GM06990 (cell line): ENCODE results near the gene GDF10.

Experiments used
- DNase-seq: peaks from one replicate; pipeline ENCODE4 v3.0.0-alpha.2; 2011; ENCODE audit not compliant: insufficient read length; ENCODE audit errors: extremely low read depth
- H3K27me3 ChIP-seq: replicated peaks from 2 replicates; pipeline ENCODE4 v1.6.0; 2011; ENCODE audit warnings: low read length; ENCODE audit not compliant: control insufficient read depth, insufficient read depth
- H3K36me3 ChIP-seq: 2 replicates; pipeline ENCODE4 v1.5.1; 2011; ENCODE audit warnings: low read length; ENCODE audit not compliant: control insufficient read depth, insufficient read depth
- H3K4me3 ChIP-seq: replicated peaks from 2 replicates; pipeline ENCODE4 v1.5.1; 2011; ENCODE audit warnings: low read depth, mild to moderate bottlenecking, control low read depth, low read length
- TF ChIP-seq, protein P1 (sequence below): IDR thresholded peaks from 2 replicates; pipeline ENCODE4 v1.5.1; 2011; ENCODE audit warnings: low read length, control low read depth, mild to moderate bottlenecking, inconsistent platforms; ENCODE audit not compliant: insufficient read depth, poor library complexity, severe bottlenecking

GDF10 gene

DNA sequence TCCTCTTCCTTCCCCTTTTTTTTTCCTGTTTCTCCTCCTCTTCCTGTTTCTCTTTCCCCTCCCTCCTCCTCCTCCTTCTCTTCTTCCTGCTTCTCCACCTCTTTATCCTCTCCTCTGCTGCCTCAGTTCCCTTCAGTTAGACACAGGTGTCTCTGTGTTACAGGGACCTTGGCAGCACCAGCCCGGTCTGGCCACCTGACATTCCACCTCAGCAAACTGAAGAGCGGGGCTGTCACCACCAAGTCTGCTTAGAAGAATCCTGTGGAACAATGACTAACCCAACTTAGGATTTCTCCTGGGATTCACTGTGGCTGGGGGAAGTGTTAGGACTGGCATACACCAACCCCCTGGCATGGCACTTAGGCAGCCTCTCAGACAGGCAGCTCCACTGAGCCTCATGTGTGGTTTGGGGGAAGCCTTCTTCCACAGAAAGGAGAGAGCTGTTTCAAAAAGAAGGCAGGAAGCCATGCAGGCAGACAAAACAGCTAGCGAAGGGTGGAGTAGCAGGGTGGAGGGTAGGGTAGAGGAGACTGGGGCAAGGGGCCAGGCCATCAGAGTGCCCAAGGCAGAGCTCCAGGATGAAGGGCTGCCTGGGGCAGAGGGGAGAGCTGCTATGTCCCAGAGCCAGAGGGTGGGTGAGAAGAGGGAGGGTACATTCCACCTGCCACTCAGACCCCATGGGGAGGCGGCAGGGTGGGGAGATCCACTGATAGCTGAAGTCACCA lies 13.2 kb upstream of the GDF10 start:
- TF ChIP-seq, protein P1, sequence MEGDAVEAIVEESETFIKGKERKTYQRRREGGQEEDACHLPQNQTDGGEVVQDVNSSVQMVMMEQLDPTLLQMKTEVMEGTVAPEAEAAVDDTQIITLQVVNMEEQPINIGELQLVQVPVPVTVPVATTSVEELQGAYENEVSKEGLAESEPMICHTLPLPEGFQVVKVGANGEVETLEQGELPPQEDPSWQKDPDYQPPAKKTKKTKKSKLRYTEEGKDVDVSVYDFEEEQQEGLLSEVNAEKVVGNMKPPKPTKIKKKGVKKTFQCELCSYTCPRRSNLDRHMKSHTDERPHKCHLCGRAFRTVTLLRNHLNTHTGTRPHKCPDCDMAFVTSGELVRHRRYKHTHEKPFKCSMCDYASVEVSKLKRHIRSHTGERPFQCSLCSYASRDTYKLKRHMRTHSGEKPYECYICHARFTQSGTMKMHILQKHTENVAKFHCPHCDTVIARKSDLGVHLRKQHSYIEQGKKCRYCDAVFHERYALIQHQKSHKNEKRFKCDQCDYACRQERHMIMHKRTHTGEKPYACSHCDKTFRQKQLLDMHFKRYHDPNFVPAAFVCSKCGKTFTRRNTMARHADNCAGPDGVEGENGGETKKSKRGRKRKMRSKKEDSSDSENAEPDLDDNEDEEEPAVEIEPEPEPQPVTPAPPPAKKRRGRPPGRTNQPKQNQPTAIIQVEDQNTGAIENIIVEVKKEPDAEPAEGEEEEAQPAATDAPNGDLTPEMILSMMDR: no peak
- no peaks in the 10 kb centered on the region for H3K27me3 ChIP-seq
- no peak for DNase-seq
- no peak overlapping the region for H3K4me3 ChIP-seq
- no peaks in the 10 kb centered on the region for H3K36me3 ChIP-seq

DNA sequence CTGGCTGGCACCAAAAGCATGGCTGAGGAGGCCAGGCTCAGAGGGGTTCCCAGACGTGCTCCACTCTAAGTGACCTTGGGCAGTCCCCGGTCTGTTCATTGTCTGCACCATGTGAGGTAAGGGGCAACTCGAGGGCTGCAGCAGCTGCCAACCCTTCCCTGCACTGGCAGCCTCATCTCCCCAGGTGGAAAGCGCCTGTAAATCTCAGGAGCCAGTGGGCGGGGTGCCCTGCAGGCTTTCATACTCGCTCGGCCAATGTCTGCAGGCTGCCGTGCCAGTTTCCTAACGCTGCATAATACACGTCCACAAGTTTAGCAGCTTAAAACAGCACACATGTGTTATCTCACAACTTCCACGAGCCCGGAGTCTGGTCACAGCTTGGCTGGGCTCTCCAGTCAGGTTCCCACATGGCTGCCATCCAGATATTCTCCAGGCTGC lies 12.6 kb upstream of the GDF10 start:
- no peaks in the 10 kb centered on the region for H3K36me3 ChIP-seq
- TF ChIP-seq, protein P1: no peak
- H3K4me3 ChIP-seq: no peak overlapping the region
- DNase-seq: no peak
- no peaks in the 10 kb centered on the region for H3K27me3 ChIP-seq

DNA sequence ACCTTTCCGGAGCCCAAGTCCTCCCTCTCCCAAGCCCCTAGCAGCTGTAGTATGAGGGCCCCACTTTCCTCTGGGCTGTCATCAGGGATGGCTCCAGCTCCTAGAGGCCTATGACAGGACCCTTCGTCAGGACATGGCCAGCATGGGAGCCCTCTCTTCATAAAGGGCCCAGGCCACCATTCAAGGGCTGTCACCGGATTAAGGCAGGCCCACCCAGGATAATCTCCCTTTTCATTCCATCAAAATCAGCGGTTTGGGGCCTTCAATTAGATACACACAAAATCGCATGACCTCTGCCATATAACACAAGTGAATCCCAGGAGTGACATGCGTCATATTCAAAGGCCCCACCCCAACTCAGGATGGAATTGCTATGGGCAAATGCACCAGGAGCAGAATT lies 12.2 kb upstream of the GDF10 start:
- H3K27me3 ChIP-seq: no peaks in the 10 kb centered on the region
- TF ChIP-seq, protein P1: no peak
- no peaks in the 10 kb centered on the region for H3K36me3 ChIP-seq
- DNase-seq: no peak
- H3K4me3 ChIP-seq: no peak overlapping the region

DNA sequence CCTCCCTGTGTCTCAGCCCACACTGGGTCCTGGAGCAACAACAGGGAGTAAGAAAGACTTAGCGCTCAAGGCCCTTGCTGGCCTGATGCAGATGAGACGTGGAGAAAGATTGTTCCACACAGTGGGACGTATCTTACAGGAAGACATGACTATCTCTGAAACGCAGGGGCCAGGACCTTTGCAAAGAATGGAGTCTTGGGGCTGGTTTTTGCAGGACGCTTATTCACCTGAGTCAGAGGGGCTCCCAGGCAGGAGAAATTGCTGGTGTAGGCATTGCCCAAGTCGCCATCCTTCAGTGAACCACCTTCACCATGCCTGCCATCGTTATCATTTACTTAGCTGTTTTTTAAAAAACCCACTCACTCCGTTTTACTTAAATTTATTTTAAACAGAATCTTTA lies 11.8 kb upstream of the GDF10 start:
- no peaks in the 10 kb centered on the region for H3K36me3 ChIP-seq
- no peak for DNase-seq
- no peaks in the 10 kb centered on the region for H3K27me3 ChIP-seq
- no peak overlapping the region for H3K4me3 ChIP-seq
- TF ChIP-seq, protein P1: no peak

DNA sequence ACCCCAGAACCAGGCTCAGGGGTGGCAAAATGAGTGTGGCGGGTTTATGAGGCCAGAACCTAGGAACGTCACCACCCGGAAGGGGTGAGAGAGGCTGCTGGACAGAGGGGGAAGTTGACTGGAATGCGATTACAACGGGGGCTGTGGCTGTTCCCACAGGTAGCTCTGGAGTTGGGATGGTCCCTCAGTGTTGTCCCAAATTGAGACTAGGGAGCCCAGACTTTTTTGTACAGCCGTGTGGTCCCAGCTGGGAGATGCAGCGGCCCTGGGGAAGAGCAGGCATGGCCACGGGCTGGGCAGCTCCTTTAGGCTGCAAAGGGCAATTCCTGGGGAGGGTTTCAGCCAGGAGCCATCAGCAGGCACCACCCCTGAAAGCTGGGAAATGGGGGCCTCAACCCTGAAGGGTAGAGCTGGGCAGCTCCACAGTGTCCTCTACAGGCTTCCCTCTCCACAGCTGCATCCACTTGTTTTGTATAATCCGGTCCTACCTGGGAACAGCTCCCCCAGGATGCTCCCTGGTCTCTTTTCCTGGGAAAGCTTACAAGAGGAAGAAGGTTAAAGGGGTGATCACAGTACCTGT lies 11.0 kb upstream of the GDF10 start:
- no peaks in the 10 kb centered on the region for H3K36me3 ChIP-seq
- no peak for DNase-seq
- TF ChIP-seq, protein P1: no peak
- no peak overlapping the region for H3K4me3 ChIP-seq
- no peaks in the 10 kb centered on the region for H3K27me3 ChIP-seq
